ENCODE measurements around the gene ABCA1. TPM values are rescaled to one million over a fixed set of nuclear protein-coding genes. Genes with fewer than 3 reads are reported as not detected.
"Not testable (repeated sequence)": the region's sequence is repeated elsewhere in the genome, so short reads cannot be mapped to it uniquely, and the experiment has no call there.

The ABCA1 gene
- polyA plus RNA-seq, 1 experiment: 36.2 TPM

- Histone ChIP-seq H3K27me3 (ENCODE audit: control insufficient read depth, insufficient read depth, low read length) (no peaks in the 10 kb centered on the region), H3K36me3 (ENCODE audit: control insufficient read depth, insufficient read depth, low read length) (no peaks in the 10 kb centered on the region; the same call in 1 of the 2 replicates), H3K4me3 (ENCODE audit: low read depth, low read length) (no peak overlapping the region)
- ChIA-PET POLR2A (no interaction called here), CTCF (no interaction called here)
- no peak for TF ChIP-seq CTCF (IDR thresholded peaks at IDR 0.05; ENCODE audit: insufficient read depth, low read depth, low read length)
- DNase-seq (ENCODE audit: low read depth): no peak
Measured at GRCh38 chr9:104905153-104905901, 22.6 kb downstream of the ABCA1 start.

GRCh38 chr9:104903609-104904008, 24.3 kb downstream of the ABCA1 start:
- no peak for TF ChIP-seq CTCF (IDR thresholded peaks at IDR 0.05; ENCODE audit: insufficient read depth, low read depth, low read length)
- DNase-seq (ENCODE audit: low read depth): no peak
- POLR2A ChIA-PET: no interaction called here
- Histone ChIP-seq H3K27me3 (ENCODE audit: control insufficient read depth, insufficient read depth, low read length) (no peaks in the 10 kb centered on the region), H3K36me3 (ENCODE audit: control insufficient read depth, insufficient read depth, low read length) (no peaks in the 10 kb centered on the region; the same call in 1 of the 2 replicates), H3K4me3 (ENCODE audit: low read depth, low read length) (no peak overlapping the region)
- CTCF ChIA-PET: no interaction called here

- no peak overlapping the region for H3K4me3 ChIP-seq (ENCODE audit: low read depth, low read length)
- TF ChIP-seq CTCF (IDR thresholded peaks at IDR 0.05; ENCODE audit: insufficient read depth, low read depth, low read length): no peak
- H3K36me3 ChIP-seq (ENCODE audit: control insufficient read depth, insufficient read depth, low read length): no peaks in the 10 kb centered on the region; the same call in 1 of the 2 replicates
- no peak for DNase-seq (ENCODE audit: low read depth)
- no peaks in the 10 kb centered on the region for H3K27me3 ChIP-seq (ENCODE audit: control insufficient read depth, insufficient read depth, low read length)
- POLR2A ChIA-PET: no interaction called here
- CTCF ChIA-PET: interaction anchor here (1.4 kb wide), 1 partner anchor 12 kb away, joined by 3 read pairs; no protein-coding TSS in a partner anchor
Measured at GRCh38 chr9:104900871-104901270, 27.1 kb downstream of the ABCA1 start.

- TF ChIP-seq CTCF (IDR thresholded peaks at IDR 0.05; ENCODE audit: insufficient read depth, low read depth, low read length): no peak
- no peak for DNase-seq (ENCODE audit: low read depth)
- H3K27me3 ChIP-seq (ENCODE audit: control insufficient read depth, insufficient read depth, low read length): no peaks in the 10 kb centered on the region
- ChIA-PET POLR2A (no interaction called here), CTCF (interaction anchor here (1.0 to 1.4 kb wide), 2 partner anchors 13 to 23 kb away, joined by 3 to 5 read pairs; no protein-coding TSS in a partner anchor)
- no peak overlapping the region for H3K4me3 ChIP-seq (ENCODE audit: low read depth, low read length)
- no peaks in the 10 kb centered on the region; the same call in 1 of the 2 replicates for H3K36me3 ChIP-seq (ENCODE audit: control insufficient read depth, insufficient read depth, low read length)
Measured at GRCh38 chr9:104900324-104900723, 27.6 kb downstream of the ABCA1 start.

GRCh38 chr9:104899759-104900247, 28.2 kb downstream of the ABCA1 start:
- CTCF ChIA-PET: interaction anchor here (1.0 kb wide), 1 partner anchor 24 kb away, joined by 5 read pairs; no protein-coding TSS in a partner anchor

GRCh38 chr9:104898376-104898775, 29.6 kb downstream of the ABCA1 start:
- POLR2A ChIA-PET; CTCF ChIA-PET; H3K36me3 ChIP-seq (ENCODE audit: control insufficient read depth, insufficient read depth, low read length); H3K4me3 ChIP-seq (ENCODE audit: low read depth, low read length); H3K27me3 ChIP-seq (ENCODE audit: control insufficient read depth, insufficient read depth, low read length); DNase-seq (ENCODE audit: low read depth): not testable (repeated sequence)

More at GRCh38 chr9:104899759-104900247, 28.2 kb downstream of the ABCA1 start:
- Histone ChIP-seq H3K36me3 (ENCODE audit: control insufficient read depth, insufficient read depth, low read length) (no peaks in the 10 kb centered on the region; the same call in 1 of the 2 replicates), H3K27me3 (ENCODE audit: control insufficient read depth, insufficient read depth, low read length) (no peaks in the 10 kb centered on the region), H3K4me3 (ENCODE audit: low read depth, low read length) (no peak overlapping the region)
- TF ChIP-seq CTCF (IDR thresholded peaks at IDR 0.05; ENCODE audit: insufficient read depth, low read depth, low read length): no peak
- no peak for DNase-seq (ENCODE audit: low read depth)
- POLR2A ChIA-PET: no interaction called here

All from BJ (cell line).